K562 (cell line): ENCODE data around the gene ENTPD5. TPM values are rescaled to one million over a fixed set of nuclear protein-coding genes. Genes with fewer than 3 reads are reported as not detected.

Experiments
- ATAC-seq: fragments of 200-7000 bp; cut with Tn5 transposase; 3 replicates; pipeline ENCODE4 v1.9.1; 2020; ENCODE audit warnings: moderate library complexity
- BruUV-seq: library from RNA; stranded (reverse); fragments of 400-500 nt; replicated peaks from 2 replicates; lab custom pipeline; 2021; lab: Mats Ljungman, UMichigan
- CTCF ChIA-PET: fragments of 300-600 bp; formaldehyde crosslinking; extraction: SDS; loops from one replicate; lab custom pipeline; 2021; ENCODE audit warnings: low intra/inter-chr PET ratio; lab: Yijun Ruan, JAX
- POLR2A ChIA-PET: fragments of 300-600, 350-650 bp; sonication (Branson Sonifier 250); formaldehyde crosslinking; extraction: SDS; loops from one replicate; lab custom pipeline; 2021; ENCODE audit warnings: antibody characterized with exemption, inconsistent platforms; lab: Yijun Ruan, JAX
- DNase-seq, 4 experiments: peaks; one replicate each; pipeline versions ENCODE4 v3.0.0 to v3.0.0-alpha.2; 2011 to 2018; ENCODE audit warnings: low spot score in 3 of 4, mixed read lengths in 3 of 4; ENCODE audit errors: extremely low read depth in 1 of 4
- FAIRE-seq: peaks from 2 replicates; lab custom pipeline; 2011; peaks lifted over from hg19 to GRCh38; lab: Jason Lieb, UNC
- H2AFZ ChIP-seq: 2 replicates; pipeline ENCODE4 v1.6.0; 2011; ENCODE audit warnings: low read depth, low read length, control low read depth, inconsistent platforms
- H3K27ac ChIP-seq: fragments of 200-600 bp; 3 replicates; pipeline ENCODE4 v1.8.0; 2011; ENCODE audit warnings: low read depth, mild to moderate bottlenecking, control low read depth, inconsistent platforms, low read length, moderate library complexity, mixed read lengths; ENCODE audit errors: extremely low read depth
- H3K27me3 ChIP-seq, 2 experiments: fragments of 300-600 bp in 1 of 2; 2 replicates in 1 of 2; 3 replicates in 1 of 2; pipeline versions ENCODE4 v1.6.0 to v1.8.0; 2011; ENCODE audit warnings: inconsistent platforms in 2 of 2, low read length in 2 of 2, mild to moderate bottlenecking in 1 of 2, mixed read lengths in 1 of 2, moderate library complexity in 1 of 2; ENCODE audit not compliant: control insufficient read depth in 2 of 2, insufficient read depth in 2 of 2
- H3K36me3 ChIP-seq: fragments of 300-600 bp; 3 replicates; pipeline ENCODE4 v1.8.0; 2011; ENCODE audit warnings: mild to moderate bottlenecking, low read length, inconsistent platforms; ENCODE audit not compliant: control insufficient read depth, insufficient read depth
- H3K4me1 ChIP-seq, 2 experiments: fragments of 200-600 bp in 1 of 2; replicated peaks in 1 of 2; 2 replicates in 1 of 2; 3 replicates in 1 of 2; pipeline versions ENCODE4 v1.5.1 to v1.8.0; 2011; ENCODE audit warnings: inconsistent platforms in 2 of 2, low read length in 2 of 2, mild to moderate bottlenecking in 1 of 2, mixed read lengths in 1 of 2, moderate library complexity in 1 of 2; ENCODE audit not compliant: control insufficient read depth in 2 of 2, insufficient read depth in 2 of 2
- H3K4me2 ChIP-seq: 2 replicates; pipeline ENCODE4 v1.6.1; 2011; ENCODE audit warnings: low read length, control low read depth, inconsistent platforms, mixed read lengths; ENCODE audit not compliant: insufficient read depth
- H3K4me3 ChIP-seq: fragments of 200-600 bp; sonication (generic), shearing (Covaris generic); 2 replicates; pipeline ENCODE4 v1.5.1; 2016; ENCODE audit warnings: control low read depth, inconsistent platforms
- H3K79me2 ChIP-seq: fragments of 200-600 bp; 3 replicates; pipeline ENCODE4 v1.8.0; 2011; ENCODE audit warnings: low read length, inconsistent platforms; ENCODE audit not compliant: control insufficient read depth, insufficient read depth
- H3K9ac ChIP-seq, 2 experiments: 2 replicates each; pipeline versions ENCODE4 v1.6.0 to v1.6.1; 2011; ENCODE audit warnings: low read depth in 2 of 2, low read length in 2 of 2, control low read depth in 1 of 2, inconsistent platforms in 1 of 2, mild to moderate bottlenecking in 1 of 2, mixed read lengths in 1 of 2; ENCODE audit not compliant: insufficient read depth in 1 of 2
- H3K9me1 ChIP-seq: one replicate; pipeline ENCODE4 v1.6.0; 2011; ENCODE audit warnings: inconsistent platforms, mild to moderate bottlenecking, low read length, moderate library complexity; ENCODE audit not compliant: control insufficient read depth, insufficient read depth
- H3K9me3 ChIP-seq: replicated peaks from 2 replicates; pipeline ENCODE4 v1.5.1; 2011; ENCODE audit warnings: low read depth, low read length, inconsistent platforms; ENCODE audit not compliant: control insufficient read depth, insufficient read depth
- H4K20me1 ChIP-seq: replicated peaks from 2 replicates; pipeline ENCODE4 v1.6.1; 2011; ENCODE audit warnings: low read length, inconsistent platforms, mixed read lengths; ENCODE audit not compliant: control insufficient read depth, insufficient read depth
- CCNT2 ChIP-seq: IDR thresholded peaks from 2 replicates; pipeline ENCODE4 v1.6.1; 2011; ENCODE audit warnings: borderline replicate concordance, low read depth, mild to moderate bottlenecking, moderate library complexity, mixed read lengths, low read length; ENCODE audit not compliant: insufficient read length; ENCODE audit errors: extremely low read depth
- EP300 ChIP-seq: IDR thresholded peaks from 2 replicates; pipeline ENCODE4 v1.6.1; 2012; ENCODE audit warnings: low read length, improper control_type of control experiment
- NR3C1 ChIP-seq: sonication (generic); formaldehyde crosslinking; IDR thresholded peaks from 2 replicates; pipeline ENCODE4 v1.8.1; 2022; ENCODE audit warnings: missing genetic modification reagents
- SMARCB1 ChIP-seq: IDR thresholded peaks from 2 replicates; pipeline ENCODE4 v1.6.1; 2011; ENCODE audit warnings: improper control_type of control experiment, low read depth; ENCODE audit not compliant: insufficient read length
- ZFP36 ChIP-seq: fragments of 150-350 bp; IDR thresholded peaks from 2 replicates; pipeline ENCODE4 v1.6.1; 2018; ENCODE audit warnings: low read length, low read depth; ENCODE audit not compliant: partially characterized antibody
- ZNF280A ChIP-seq: fragments of 450-650 bp; IDR thresholded peaks from 2 replicates; pipeline ENCODE4 v1.6.1; 2018; ENCODE audit warnings: mild to moderate bottlenecking, low read depth; ENCODE audit not compliant: partially characterized antibody
- ZNF75A ChIP-seq: fragments of 450-650 bp; formaldehyde crosslinking; IDR thresholded peaks from 2 replicates; pipeline ENCODE4 v1.4.0; 2020; ENCODE audit warnings: mild to moderate bottlenecking
- WGBS: fragments of 100-300 bp; shearing (Covaris generic); methylation state at CpG from one replicate; pipeline ENCODE4 v1.1.6; 2016; ENCODE audit warnings: low coverage, mixed read lengths; ENCODE audit not compliant: insufficient coverage; ENCODE audit errors: missing lambda C conversion rate; 5-methylcytosine and 5-hydroxymethylcytosine counted together
- in situ Hi-C: fragments of 300-500 bp; cut with MboI; formaldehyde crosslinking; loops from 4 replicates; pipeline ENCODE4 v1.15.0; 2018; ENCODE audit warnings: inconsistent platforms, mixed read lengths
- intact Hi-C: fragments of 100-400 bp; cut with micrococcal nuclease; formaldehyde crosslinking; loops from 2 replicates; pipeline ENCODE4 v1.14.2; 2022
- polyA plus RNA-seq, 8 experiments: library from polyadenylated mRNA; depleted of rRNA in 4 of 8; stranded (reverse) in 5 of 8; unstranded in 3 of 8; fragments of >200 nt; fragmentation: Nextera tagmentation in 2 of 8; fragmentation: Illumina TruSeq in 1 of 8; extraction: Ambion mirVana in 2 of 8; extraction: Trizol in 1 of 8; gene quantifications; 2 replicates each; pipeline versions ENCODE4 v1.2.1 to v1.2.3, GENCODE V29; 2011 to 2014; ENCODE audit warnings: inconsistent platforms in 1 of 8, missing spikeins in 1 of 8
- total RNA-seq, 7 experiments: library from RNA; depleted of rRNA in 6 of 7; stranded (reverse); fragments of >200 nt in 6 of 7; fragmentation: Illumina TruSeq in 2 of 7; extraction: Trizol in 2 of 7; gene quantifications; 2 replicates each; pipeline versions ENCODE4 v1.2.1 to v1.2.3, GENCODE V29; 2011 to 2021; ENCODE audit warnings: low replicate concordance in 1 of 7

ENTPD5 gene
- total and polyA plus RNA-seq, 9 of the 15 experiments (the other 6 are each of a cell fraction or from before 2014, with no cell fraction given), result 2.7 to 15.3 (median 10.3) TPM

GRCh38 chr14:73976125-73976524 is 43.0 kb downstream of the ENTPD5 start:
- WGBS, result 75% methylated on average over 6 of the region's 6 CpGs
- Histone ChIP-seq H2AFZ (no peak overlapping the region), H3K4me1 (no peaks in the 10 kb centered on the region; a peak in 2 of 5 replicates), H3K4me3 (no peak overlapping the region), H3K27me3 (no peaks in the 10 kb centered on the region), H3K9me3 (no peaks in the 10 kb centered on the region), H4K20me1 (no peaks in the 10 kb centered on the region), H3K9me1 (no peaks in the 10 kb centered on the region), H3K4me2 (no peak overlapping the region), H3K36me3 (peaks cover 21% of the 10 kb centered on the region; the same call in 1 of the 3 replicates), H3K9ac (no peak overlapping the region), H3K27ac (no peak overlapping the region), H3K79me2 (no peaks in the 10 kb centered on the region)
- FAIRE-seq, result no peak
- POLR2A ChIA-PET, result interaction anchor here (0.5 to 1.3 kb wide), 2 partner anchors 14 to 18 kb away, joined by 3 read pairs; no protein-coding TSS in a partner anchor
- no peak for DNase-seq
- no peak for TF ChIP-seq SMARCB1
- no peak for TF ChIP-seq ZNF280A
- TF ChIP-seq EP300, result no peak
- TF ChIP-seq ZNF75A (CRISPR knock-in tag), result no peak
- TF ChIP-seq NR3C1 (CRISPR knock-in tag), result no peak
- TF ChIP-seq ZFP36, result no peak
- no peak for TF ChIP-seq CCNT2
- CTCF ChIA-PET, result no interaction called here
- in situ Hi-C loops (no loop called here), intact Hi-C loops (no loop called here)
- BruUV-seq, result no TSS peak
- ATAC-seq, result no peak
